ENCODE data around the gene FAM237A.

GRCh38 chr2:206631340-206631739 lies 10.9 kb upstream of the FAM237A start:
- no peak for TF ChIP-seq CTCF (IDR thresholded peaks at IDR 0.05)
- no peak for TF ChIP-seq ZFX (IDR thresholded peaks at IDR 0.05; ENCODE audit: borderline replicate concordance)

Measured in 22Rv1 (cell line).